Activated B cell treated with CpG ODN at 0.5 μM for 24 hours (primary cell): ENCODE results near the gene SLC13A5. TPM values are rescaled to one million over a fixed set of nuclear protein-coding genes. Genes with fewer than 3 reads are reported as not detected.

Experiments
- ATAC-seq: fragments of 200-7000 bp; cut with Tn5 transposase; one replicate; pipeline ENCODE4 v1.10.0; 2021; ENCODE audit warnings: low read depth, mild to moderate bottlenecking, moderate library complexity
- CTCF ChIA-PET: fragments of 350-600 bp; sonication (Branson Sonifier 250); formaldehyde crosslinking; loops from one replicate; lab custom pipeline; 2021; ENCODE audit warnings: antibody characterized with exemption; lab: Charles Lee
- POLR2A ChIA-PET: fragments of 350-600 bp; sonication (Branson Sonifier 250); formaldehyde crosslinking; loops from one replicate; lab custom pipeline; 2021; ENCODE audit warnings: antibody characterized with exemption; lab: Charles Lee
- DNase-seq: peaks from one replicate; pipeline ENCODE4 v3.0.0; 2022
- H3K27ac Mint-ChIP-seq: one replicate; pipeline ENCODE4 v1.8.0; 2020; ENCODE audit warnings: mixed read lengths
- H3K27me3 Mint-ChIP-seq: one replicate; pipeline ENCODE4 v1.8.0; 2021; ENCODE audit warnings: mixed read lengths
- H3K36me3 Mint-ChIP-seq: one replicate; pipeline ENCODE4 v1.8.0; 2021; ENCODE audit warnings: low read depth, mixed read lengths
- H3K4me1 Mint-ChIP-seq: one replicate; pipeline ENCODE4 v1.8.0; 2021; ENCODE audit warnings: mixed read lengths
- H3K4me3 Mint-ChIP-seq: one replicate; pipeline ENCODE4 v1.8.0; 2020; ENCODE audit warnings: mild to moderate bottlenecking, mixed read lengths
- H3K9me3 Mint-ChIP-seq: one replicate; pipeline ENCODE4 v1.8.0; 2020; ENCODE audit warnings: mixed read lengths
- intact Hi-C: fragments of 100-400 bp; cut with micrococcal nuclease; formaldehyde crosslinking; loops from one replicate; pipeline ENCODE4 v1.15.1; 2024
- total RNA-seq: library from RNA; stranded (reverse); gene quantifications from 2 replicates; pipeline ENCODE4 v1.2.3, GENCODE V29; 2022
- TF ChIP-seq, protein P1 (sequence below): fragments of 200-600 bp; IDR thresholded peaks from one replicate; pipeline ENCODE4 v1.8.0; 2022; ENCODE audit warnings: antibody characterized with exemption, mild to moderate bottlenecking

The SLC13A5 gene
- total RNA-seq, result not detected in 2 replicates

DNA sequence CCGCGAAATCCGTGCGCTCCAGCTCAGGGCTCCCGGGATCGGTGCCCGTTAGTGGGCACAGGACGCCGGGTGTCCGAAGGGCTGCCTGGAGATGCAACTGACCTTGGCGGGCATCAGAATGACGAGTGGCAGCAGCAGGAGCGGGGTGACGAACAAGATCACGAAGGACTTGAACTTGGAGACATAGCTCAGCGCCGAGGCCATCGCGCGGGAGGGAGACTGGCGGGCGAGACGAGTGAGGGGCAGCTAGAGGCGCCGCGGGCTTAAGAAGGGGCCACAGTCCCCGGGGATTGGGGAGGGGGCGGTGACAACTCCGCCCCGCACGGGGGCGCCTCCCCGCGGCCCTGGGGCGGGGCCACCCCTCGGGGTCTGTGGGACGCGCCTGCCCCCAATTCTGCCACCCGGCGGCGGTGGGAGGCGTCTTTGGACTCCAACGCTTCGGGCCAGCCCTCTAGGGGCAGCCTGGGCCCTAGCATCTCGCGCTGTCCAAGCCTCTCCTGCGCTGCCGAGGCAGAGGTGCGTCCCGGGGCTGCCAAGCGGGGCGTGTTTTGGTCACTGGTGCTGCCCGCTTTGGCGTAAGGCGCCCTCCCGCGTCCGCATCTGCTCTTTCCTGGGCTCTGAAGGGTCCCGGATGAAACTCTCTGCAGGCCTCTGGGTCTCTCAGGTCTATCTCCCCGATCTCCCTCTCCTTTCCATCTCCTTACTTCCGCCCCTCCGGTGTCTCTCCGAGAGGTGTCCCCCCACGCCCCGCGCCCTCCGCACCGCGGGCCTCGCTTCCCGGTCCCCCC, at the start of gene SLC13A5:
Gene SLC13A5 (minus strand): TSS at position 240 of the 788 bp plus-strand sequence. CDS start 36 bp downstream, at position 204.
- no peaks in the 10 kb centered on the region for H3K36me3 Mint-ChIP-seq
- intact Hi-C loops, result loop anchor here (2.0 kb wide), 1 partner anchor 47 kb away; no protein-coding TSS in a partner anchor
- H3K27me3 Mint-ChIP-seq, result peaks cover 57% of the 10 kb centered on the region
- H3K4me1 Mint-ChIP-seq, result peaks cover 22% of the 10 kb centered on the region
- TF ChIP-seq, protein P1, sequence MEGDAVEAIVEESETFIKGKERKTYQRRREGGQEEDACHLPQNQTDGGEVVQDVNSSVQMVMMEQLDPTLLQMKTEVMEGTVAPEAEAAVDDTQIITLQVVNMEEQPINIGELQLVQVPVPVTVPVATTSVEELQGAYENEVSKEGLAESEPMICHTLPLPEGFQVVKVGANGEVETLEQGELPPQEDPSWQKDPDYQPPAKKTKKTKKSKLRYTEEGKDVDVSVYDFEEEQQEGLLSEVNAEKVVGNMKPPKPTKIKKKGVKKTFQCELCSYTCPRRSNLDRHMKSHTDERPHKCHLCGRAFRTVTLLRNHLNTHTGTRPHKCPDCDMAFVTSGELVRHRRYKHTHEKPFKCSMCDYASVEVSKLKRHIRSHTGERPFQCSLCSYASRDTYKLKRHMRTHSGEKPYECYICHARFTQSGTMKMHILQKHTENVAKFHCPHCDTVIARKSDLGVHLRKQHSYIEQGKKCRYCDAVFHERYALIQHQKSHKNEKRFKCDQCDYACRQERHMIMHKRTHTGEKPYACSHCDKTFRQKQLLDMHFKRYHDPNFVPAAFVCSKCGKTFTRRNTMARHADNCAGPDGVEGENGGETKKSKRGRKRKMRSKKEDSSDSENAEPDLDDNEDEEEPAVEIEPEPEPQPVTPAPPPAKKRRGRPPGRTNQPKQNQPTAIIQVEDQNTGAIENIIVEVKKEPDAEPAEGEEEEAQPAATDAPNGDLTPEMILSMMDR, result no peak
- DNase-seq, result peak; percentile 21
- ChIA-PET POLR2A (no interaction called here), CTCF (interaction anchor here (0.6 kb wide), 1 partner anchor 40 kb away, joined by 3 read pairs; no protein-coding TSS in a partner anchor)
- H3K27ac Mint-ChIP-seq, result no peak within 1 kb of the TSS
- H3K4me3 Mint-ChIP-seq, result peak within 1 kb of the TSS; percentile 58
- H3K9me3 Mint-ChIP-seq, result peaks cover 4% of the 10 kb centered on the region
- ATAC-seq, result peak; percentile 68

DNA sequence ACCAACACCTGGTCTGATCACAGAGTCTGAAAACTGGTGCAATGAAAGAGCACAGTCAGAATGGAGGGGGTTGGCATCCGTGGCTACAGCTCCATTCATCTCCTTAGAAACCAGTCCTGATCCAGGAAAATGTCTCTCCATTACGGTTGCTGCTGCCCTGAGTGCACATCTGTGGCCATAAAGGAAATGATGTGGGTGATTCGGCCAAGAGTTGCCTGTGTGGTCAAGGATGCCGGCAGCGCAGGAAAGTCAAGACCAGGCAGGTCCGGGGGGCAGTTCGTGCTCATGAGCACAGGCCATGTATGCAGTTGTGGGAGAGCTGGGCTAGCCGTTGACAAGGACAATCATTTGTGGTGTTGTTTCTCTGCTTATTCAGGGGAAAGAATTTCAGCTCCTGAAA, 48.6 kb upstream of the SLC13A5 start:
- TF ChIP-seq, protein P1, result no peak
- Mint-ChIP-seq H3K4me3 (no peak overlapping the region), H3K4me1 (peaks cover 15% of the 10 kb centered on the region), H3K9me3 (peaks cover 13% of the 10 kb centered on the region), H3K36me3 (peaks cover 87% of the 10 kb centered on the region), H3K27me3 (no peaks in the 10 kb centered on the region), H3K27ac (no peak overlapping the region)
- no peak for ATAC-seq
- ChIA-PET POLR2A (no interaction called here), CTCF (no interaction called here)
- intact Hi-C loops, result no loop called here
- DNase-seq, result no peak

DNA sequence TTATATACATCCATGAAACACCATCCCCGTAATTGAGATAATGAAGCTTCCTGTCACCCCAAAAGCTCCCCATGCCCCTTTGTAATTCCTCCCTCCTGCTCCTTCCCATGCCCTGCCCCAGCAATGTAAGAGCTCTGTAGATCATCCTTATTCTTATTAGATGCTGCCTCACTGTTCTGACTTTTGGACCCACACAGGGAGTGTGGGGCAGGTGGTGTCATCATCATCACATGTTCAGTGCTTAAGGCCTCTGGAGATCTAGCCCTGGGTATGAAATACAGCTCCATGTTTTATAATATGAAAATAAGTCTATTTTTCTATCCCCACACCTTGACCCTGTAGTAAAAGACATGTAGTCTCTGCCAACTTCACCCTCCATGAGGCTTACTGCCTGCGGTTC, 44.6 kb upstream of the SLC13A5 start:
- DNase-seq, result no peak
- TF ChIP-seq, protein P1, result no peak
- Mint-ChIP-seq H3K27ac (no peak overlapping the region), H3K4me1 (peaks cover 38% of the 10 kb centered on the region), H3K4me3 (no peak overlapping the region), H3K27me3 (no peaks in the 10 kb centered on the region), H3K9me3 (no peaks in the 10 kb centered on the region), H3K36me3 (peaks cover 52% of the 10 kb centered on the region)
- ATAC-seq, result no peak
- ChIA-PET POLR2A (interaction anchor here (0.8 kb wide), 1 partner anchor 1873 kb away, joined by 7 read pairs; no protein-coding TSS in a partner anchor), CTCF (no interaction called here)
- intact Hi-C loops, result no loop called here

DNA sequence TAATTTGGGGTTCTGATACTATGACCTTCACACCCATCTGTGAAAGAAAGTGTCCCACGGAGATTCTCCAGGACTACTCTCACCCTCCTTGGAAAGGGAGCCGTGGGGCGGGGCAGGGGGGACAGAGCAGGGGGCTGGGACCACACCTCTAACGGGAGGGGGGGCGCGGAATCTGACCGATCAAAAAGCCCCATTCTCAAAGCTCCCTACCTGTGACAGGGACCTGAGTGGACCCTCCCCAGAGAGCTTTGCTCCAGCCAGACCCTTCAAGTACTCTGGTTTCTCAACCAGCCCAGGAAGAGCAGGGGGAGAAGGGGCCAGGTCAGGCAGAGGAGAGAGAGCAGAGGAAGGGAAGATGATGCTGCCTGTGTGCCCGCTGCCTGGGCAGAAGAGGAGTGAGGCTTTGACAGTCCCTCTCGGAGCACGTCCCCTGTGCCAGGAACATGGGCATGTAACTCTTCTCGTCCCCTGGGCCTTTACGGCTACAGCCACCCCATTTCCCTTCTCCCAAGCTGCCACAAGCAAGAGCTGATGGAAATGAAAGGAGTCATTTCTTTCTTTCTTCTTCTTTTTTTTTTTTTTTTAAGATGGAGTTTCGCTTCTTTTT, 43.4 kb upstream of the SLC13A5 start:
- TF ChIP-seq, protein P1, result no peak
- H3K36me3 Mint-ChIP-seq, result peaks cover 40% of the 10 kb centered on the region
- intact Hi-C loops, result no loop called here
- H3K9me3 Mint-ChIP-seq, result no peaks in the 10 kb centered on the region
- H3K4me1 Mint-ChIP-seq, result peaks cover 38% of the 10 kb centered on the region
- peak overlapping the region; percentile 93 for H3K4me3 Mint-ChIP-seq
- ATAC-seq, result no peak
- no peaks in the 10 kb centered on the region for H3K27me3 Mint-ChIP-seq
- H3K27ac Mint-ChIP-seq, result peak overlapping the region; percentile 88
- POLR2A ChIA-PET, result interaction anchor here (0.5 to 0.6 kb wide), 2 partner anchors 727 to 1417 kb away, joined by 3 to 4 read pairs; partner anchors contain the start of gene POLR2A
- CTCF ChIA-PET, result no interaction called here
- no peak for DNase-seq

DNA sequence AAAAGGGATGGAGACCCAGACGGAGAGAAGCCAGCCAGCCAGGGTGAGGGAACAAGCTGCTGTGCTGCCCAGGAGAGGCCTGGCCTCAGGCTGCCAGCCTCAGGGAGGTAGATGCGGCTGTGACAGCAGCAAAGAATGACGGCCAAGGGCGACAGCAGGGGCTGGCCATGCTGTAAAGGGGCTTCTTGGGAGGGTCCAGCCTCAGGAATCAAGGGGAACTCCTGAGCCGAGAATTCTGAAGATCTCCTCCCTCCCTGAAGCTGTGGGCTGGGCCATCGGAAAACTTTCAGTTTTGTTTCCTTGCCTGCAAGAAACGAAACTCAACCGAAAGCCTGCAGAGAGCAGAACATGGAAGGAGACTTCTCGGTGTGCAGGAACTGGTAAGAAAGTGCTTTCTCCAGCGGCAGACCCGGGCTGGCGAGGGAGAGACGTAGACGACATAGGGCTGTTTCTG, 42.6 kb upstream of the SLC13A5 start, which contains the start of gene XAF1:
Gene XAF1 (plus strand): TSS at position 316 of the 454 bp plus-strand sequence. CDS start 33 bp downstream, at position 349.
- Mint-ChIP-seq H3K27me3 (no peaks in the 10 kb centered on the region), H3K27ac (peak within 1 kb of the TSS; percentile 88), H3K4me1 (peaks cover 38% of the 10 kb centered on the region), H3K36me3 (peaks cover 32% of the 10 kb centered on the region), H3K4me3 (peak within 1 kb of the TSS; percentile 93), H3K9me3 (no peaks in the 10 kb centered on the region)
- ChIA-PET CTCF (no interaction called here), POLR2A (interaction anchor here (0.5 to 0.6 kb wide), 3 partner anchors 24 to 1965 kb away, joined by 3 to 4 read pairs (median 3); no protein-coding TSS in a partner anchor)
- DNase-seq (peak; percentile 34), ATAC-seq (peak; percentile 87)
- intact Hi-C loops, result no loop called here
- TF ChIP-seq, protein P1, result no peak
